Kidney epithelial cell (primary cell): ENCODE results near the gene MAP2K6. TPM values are rescaled to one million over a fixed set of nuclear protein-coding genes. Genes with fewer than 3 reads are reported as not detected.
A peak's percentile ranks its signal among the peaks of the same experiment; 100 is the strongest.

Experiments used
- DNase-seq: peaks from one replicate; pipeline ENCODE4 v3.0.0-alpha.2; 2010; ENCODE audit warnings: low read depth
- H3K27me3 ChIP-seq: 2 replicates; pipeline ENCODE4 v1.6.0; 2011; ENCODE audit warnings: low read length; ENCODE audit not compliant: control insufficient read depth, insufficient read depth
- H3K36me3 ChIP-seq: 2 replicates; pipeline ENCODE4 v1.5.1; 2011; ENCODE audit warnings: low read length; ENCODE audit not compliant: control insufficient read depth, insufficient read depth
- H3K4me3 ChIP-seq: 2 replicates; pipeline ENCODE4 v1.5.1; 2011; ENCODE audit warnings: low read depth, mild to moderate bottlenecking, control low read depth, low read length
- CTCF ChIP-seq: IDR thresholded peaks from 2 replicates; pipeline ENCODE4 v1.5.1; 2011; ENCODE audit warnings: mild to moderate bottlenecking, moderate library complexity, low read length, control low read depth, inconsistent platforms; ENCODE audit not compliant: insufficient read depth, poor library complexity, severe bottlenecking
- total RNA-seq: library from RNA; depleted of rRNA; stranded (reverse); fragments of >200 nt; gene quantifications from 2 replicates; pipeline ENCODE4 v1.2.3, GENCODE V29; 2015

The MAP2K6 gene
- total RNA-seq, 1 donor from 2014 or later, result 2.2 TPM

GRCh38 chr17:69486779-69487637 lies 72.5 kb downstream of the MAP2K6 start:
- H3K27me3 ChIP-seq, result no peaks in the 10 kb centered on the region
- TF ChIP-seq CTCF, result no peak
- H3K36me3 ChIP-seq, result no peaks in the 10 kb centered on the region
- DNase-seq, result no peak
- no peak overlapping the region for H3K4me3 ChIP-seq

GRCh38 chr17:69489313-69489712 lies 74.8 kb downstream of the MAP2K6 start:
- H3K36me3 ChIP-seq, result no peaks in the 10 kb centered on the region
- no peak for DNase-seq
- H3K27me3 ChIP-seq, result no peaks in the 10 kb centered on the region
- no peak overlapping the region for H3K4me3 ChIP-seq
- TF ChIP-seq CTCF, result no peak

GRCh38 chr17:69492410-69493071 lies 78.0 kb downstream of the MAP2K6 start:
- peak; percentile 17 for TF ChIP-seq CTCF
- no peaks in the 10 kb centered on the region for H3K27me3 ChIP-seq
- DNase-seq, result peak; percentile 50
- no peaks in the 10 kb centered on the region for H3K36me3 ChIP-seq
- H3K4me3 ChIP-seq, result no peak overlapping the region

- no peak for TF ChIP-seq CTCF
- Histone ChIP-seq H3K4me3 (no peak overlapping the region), H3K27me3 (no peaks in the 10 kb centered on the region), H3K36me3 (no peaks in the 10 kb centered on the region)
- no peak for DNase-seq
Observed at GRCh38 chr17:69495787-69496186, 81.3 kb downstream of the MAP2K6 start.

GRCh38 chr17:69497161-69497560 lies 82.7 kb downstream of the MAP2K6 start:
- H3K36me3 ChIP-seq, result no peaks in the 10 kb centered on the region
- no peak for DNase-seq
- TF ChIP-seq CTCF, result no peak
- no peaks in the 10 kb centered on the region for H3K27me3 ChIP-seq
- no peak overlapping the region for H3K4me3 ChIP-seq
